ENCODE measurements around the gene PCSK5.
A peak's percentile ranks its signal among the peaks of the same experiment; 100 is the strongest.

Gene PCSK5

GRCh38 chr9:75890472-75891276 is at the start of gene PCSK5:
PCSK5 (plus strand) TSS chr9:75890673; CDS start chr9:75891182, 509 bp downstream.
- H3K36me3 ChIP-seq (ENCODE audit: insufficient read depth, insufficient read length, low read length), result no peaks in the 10 kb centered on the region
- H3K4me3 ChIP-seq (ENCODE audit: insufficient read length, low read depth), result peak within 1 kb of the TSS; percentile 81
- TF ChIP-seq ZNF274 (IDR thresholded peaks at IDR 0.05; ENCODE audit: low read depth, low read length), result no peak
- TF ChIP-seq SUZ12 (IDR thresholded peaks at IDR 0.05; ENCODE audit: extremely low read depth, insufficient read depth, insufficient read length), result peak; percentile 22
- no peak for TF ChIP-seq YY1 (IDR thresholded peaks at IDR 0.05; ENCODE audit: insufficient read depth, insufficient read length)
- H3K9ac ChIP-seq (ENCODE audit: insufficient read length, low read depth), result peak within 1 kb of the TSS; percentile 89
- no peaks in the 10 kb centered on the region for H3K4me1 ChIP-seq (ENCODE audit: insufficient read depth, insufficient read length)
- H3K27me3 ChIP-seq (ENCODE audit: insufficient read depth, insufficient read length), result peaks cover 59% of the 10 kb centered on the region
- peak; percentile 90 for DNase-seq (ENCODE audit: low read depth, low spot score)
- H3K9me3 ChIP-seq (ENCODE audit: insufficient read depth, low read length), result no peaks in the 10 kb centered on the region

GRCh38 chr9:75844321-75844720 is 46.2 kb upstream of the PCSK5 start:
- Histone ChIP-seq H3K4me1 (ENCODE audit: insufficient read depth, insufficient read length) (no peaks in the 10 kb centered on the region), H3K9me3 (ENCODE audit: insufficient read depth, low read length) (no peaks in the 10 kb centered on the region), H3K9ac (ENCODE audit: insufficient read length, low read depth) (no peak overlapping the region), H3K27me3 (ENCODE audit: insufficient read depth, insufficient read length) (no peaks in the 10 kb centered on the region), H3K4me3 (ENCODE audit: insufficient read length, low read depth) (no peak overlapping the region), H3K36me3 (ENCODE audit: insufficient read depth, insufficient read length, low read length) (no peaks in the 10 kb centered on the region)
- no peak for DNase-seq (ENCODE audit: low read depth, low spot score)
- TF ChIP-seq YY1 (IDR thresholded peaks at IDR 0.05; ENCODE audit: insufficient read depth, insufficient read length) (no peak), ZNF274 (IDR thresholded peaks at IDR 0.05; ENCODE audit: low read depth, low read length) (no peak), SUZ12 (IDR thresholded peaks at IDR 0.05; ENCODE audit: extremely low read depth, insufficient read depth, insufficient read length) (no peak)

GRCh38 chr9:75845806-75846205 is 44.7 kb upstream of the PCSK5 start:
- no peaks in the 10 kb centered on the region for H3K9me3 ChIP-seq (ENCODE audit: insufficient read depth, low read length)
- no peaks in the 10 kb centered on the region for H3K27me3 ChIP-seq (ENCODE audit: insufficient read depth, insufficient read length)
- no peak for DNase-seq (ENCODE audit: low read depth, low spot score)
- no peaks in the 10 kb centered on the region for H3K36me3 ChIP-seq (ENCODE audit: insufficient read depth, insufficient read length, low read length)
- TF ChIP-seq ZNF274 (IDR thresholded peaks at IDR 0.05; ENCODE audit: low read depth, low read length) (no peak), SUZ12 (IDR thresholded peaks at IDR 0.05; ENCODE audit: extremely low read depth, insufficient read depth, insufficient read length) (no peak), YY1 (IDR thresholded peaks at IDR 0.05; ENCODE audit: insufficient read depth, insufficient read length) (no peak)
- no peak overlapping the region for H3K9ac ChIP-seq (ENCODE audit: insufficient read length, low read depth)
- no peak overlapping the region for H3K4me3 ChIP-seq (ENCODE audit: insufficient read length, low read depth)
- no peaks in the 10 kb centered on the region for H3K4me1 ChIP-seq (ENCODE audit: insufficient read depth, insufficient read length)

- Histone ChIP-seq H3K4me3 (ENCODE audit: insufficient read length, low read depth) (no peak overlapping the region), H3K4me1 (ENCODE audit: insufficient read depth, insufficient read length) (no peaks in the 10 kb centered on the region), H3K9ac (ENCODE audit: insufficient read length, low read depth) (no peak overlapping the region), H3K36me3 (ENCODE audit: insufficient read depth, insufficient read length, low read length) (no peaks in the 10 kb centered on the region), H3K27me3 (ENCODE audit: insufficient read depth, insufficient read length) (no peaks in the 10 kb centered on the region), H3K9me3 (ENCODE audit: insufficient read depth, low read length) (no peaks in the 10 kb centered on the region)
- DNase-seq (ENCODE audit: low read depth, low spot score), result no peak
- no peak for TF ChIP-seq ZNF274 (IDR thresholded peaks at IDR 0.05; ENCODE audit: low read depth, low read length)
- TF ChIP-seq YY1 (IDR thresholded peaks at IDR 0.05; ENCODE audit: insufficient read depth, insufficient read length), result no peak
- no peak for TF ChIP-seq SUZ12 (IDR thresholded peaks at IDR 0.05; ENCODE audit: extremely low read depth, insufficient read depth, insufficient read length)
Observed at GRCh38 chr9:75847085-75847484, 43.4 kb upstream of the PCSK5 start.

- Histone ChIP-seq H3K36me3 (ENCODE audit: insufficient read depth, insufficient read length, low read length) (no peaks in the 10 kb centered on the region), H3K4me1 (ENCODE audit: insufficient read depth, insufficient read length) (no peaks in the 10 kb centered on the region), H3K4me3 (ENCODE audit: insufficient read length, low read depth) (no peak overlapping the region), H3K9ac (ENCODE audit: insufficient read length, low read depth) (no peak overlapping the region), H3K27me3 (ENCODE audit: insufficient read depth, insufficient read length) (no peaks in the 10 kb centered on the region), H3K9me3 (ENCODE audit: insufficient read depth, low read length) (no peaks in the 10 kb centered on the region)
- DNase-seq (ENCODE audit: low read depth, low spot score), result no peak
- TF ChIP-seq ZNF274 (IDR thresholded peaks at IDR 0.05; ENCODE audit: low read depth, low read length) (no peak), YY1 (IDR thresholded peaks at IDR 0.05; ENCODE audit: insufficient read depth, insufficient read length) (no peak), SUZ12 (IDR thresholded peaks at IDR 0.05; ENCODE audit: extremely low read depth, insufficient read depth, insufficient read length) (no peak)
Observed at GRCh38 chr9:75850459-75851200, 39.8 kb upstream of the PCSK5 start.

GRCh38 chr9:75851917-75852316 is 38.6 kb upstream of the PCSK5 start:
- Histone ChIP-seq H3K27me3 (ENCODE audit: insufficient read depth, insufficient read length) (no peaks in the 10 kb centered on the region), H3K9ac (ENCODE audit: insufficient read length, low read depth) (no peak overlapping the region), H3K36me3 (ENCODE audit: insufficient read depth, insufficient read length, low read length) (no peaks in the 10 kb centered on the region), H3K4me3 (ENCODE audit: insufficient read length, low read depth) (no peak overlapping the region), H3K9me3 (ENCODE audit: insufficient read depth, low read length) (no peaks in the 10 kb centered on the region), H3K4me1 (ENCODE audit: insufficient read depth, insufficient read length) (no peaks in the 10 kb centered on the region)
- no peak for DNase-seq (ENCODE audit: low read depth, low spot score)
- no peak for TF ChIP-seq ZNF274 (IDR thresholded peaks at IDR 0.05; ENCODE audit: low read depth, low read length)
- TF ChIP-seq SUZ12 (IDR thresholded peaks at IDR 0.05; ENCODE audit: extremely low read depth, insufficient read depth, insufficient read length), result no peak
- no peak for TF ChIP-seq YY1 (IDR thresholded peaks at IDR 0.05; ENCODE audit: insufficient read depth, insufficient read length)

GRCh38 chr9:75852746-75853145 is 37.7 kb upstream of the PCSK5 start:
- Histone ChIP-seq H3K9ac (ENCODE audit: insufficient read length, low read depth) (no peak overlapping the region), H3K27me3 (ENCODE audit: insufficient read depth, insufficient read length) (no peaks in the 10 kb centered on the region)
- no peak for TF ChIP-seq YY1 (IDR thresholded peaks at IDR 0.05; ENCODE audit: insufficient read depth, insufficient read length)
- no peak for TF ChIP-seq SUZ12 (IDR thresholded peaks at IDR 0.05; ENCODE audit: extremely low read depth, insufficient read depth, insufficient read length)
- TF ChIP-seq ZNF274 (IDR thresholded peaks at IDR 0.05; ENCODE audit: low read depth, low read length), result no peak

More at GRCh38 chr9:75852746-75853145, 37.7 kb upstream of the PCSK5 start:
- Histone ChIP-seq H3K36me3 (ENCODE audit: insufficient read depth, insufficient read length, low read length) (no peaks in the 10 kb centered on the region), H3K9me3 (ENCODE audit: insufficient read depth, low read length) (no peaks in the 10 kb centered on the region), H3K4me1 (ENCODE audit: insufficient read depth, insufficient read length) (no peaks in the 10 kb centered on the region), H3K4me3 (ENCODE audit: insufficient read length, low read depth) (no peak overlapping the region)
- no peak for DNase-seq (ENCODE audit: low read depth, low spot score)
